Measurements from ENCODE around the gene ANKMY1.
"Not testable (repeated sequence)": the region's sequence is repeated elsewhere in the genome, so short reads cannot be mapped to it uniquely, and the experiment has no call there.

Gene ANKMY1

DNA sequence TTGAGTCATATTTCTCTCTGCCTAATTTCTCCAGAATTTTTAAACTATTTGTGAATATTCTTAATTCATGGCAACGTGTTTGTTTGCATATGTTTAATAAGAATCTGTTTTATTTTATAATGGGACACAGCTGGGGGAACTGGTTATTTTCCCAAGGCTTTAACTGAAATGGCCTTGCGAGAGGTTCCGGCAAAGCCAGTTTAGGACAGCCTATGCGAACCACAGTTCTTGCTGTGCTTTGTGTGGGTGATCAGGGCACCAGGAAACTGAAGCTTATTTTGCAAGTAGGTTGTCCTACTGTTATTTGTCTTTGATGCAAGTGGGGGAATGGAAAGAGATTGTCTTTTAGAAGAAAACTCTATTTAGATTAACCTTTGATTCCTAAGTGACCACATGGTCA is 6.5 kb downstream of the ANKMY1 start:
- TF ChIP-seq, protein P1, sequence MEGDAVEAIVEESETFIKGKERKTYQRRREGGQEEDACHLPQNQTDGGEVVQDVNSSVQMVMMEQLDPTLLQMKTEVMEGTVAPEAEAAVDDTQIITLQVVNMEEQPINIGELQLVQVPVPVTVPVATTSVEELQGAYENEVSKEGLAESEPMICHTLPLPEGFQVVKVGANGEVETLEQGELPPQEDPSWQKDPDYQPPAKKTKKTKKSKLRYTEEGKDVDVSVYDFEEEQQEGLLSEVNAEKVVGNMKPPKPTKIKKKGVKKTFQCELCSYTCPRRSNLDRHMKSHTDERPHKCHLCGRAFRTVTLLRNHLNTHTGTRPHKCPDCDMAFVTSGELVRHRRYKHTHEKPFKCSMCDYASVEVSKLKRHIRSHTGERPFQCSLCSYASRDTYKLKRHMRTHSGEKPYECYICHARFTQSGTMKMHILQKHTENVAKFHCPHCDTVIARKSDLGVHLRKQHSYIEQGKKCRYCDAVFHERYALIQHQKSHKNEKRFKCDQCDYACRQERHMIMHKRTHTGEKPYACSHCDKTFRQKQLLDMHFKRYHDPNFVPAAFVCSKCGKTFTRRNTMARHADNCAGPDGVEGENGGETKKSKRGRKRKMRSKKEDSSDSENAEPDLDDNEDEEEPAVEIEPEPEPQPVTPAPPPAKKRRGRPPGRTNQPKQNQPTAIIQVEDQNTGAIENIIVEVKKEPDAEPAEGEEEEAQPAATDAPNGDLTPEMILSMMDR (IDR thresholded peaks at IDR 0.05; ENCODE audit: low read depth, low read length), result no peak
- Histone ChIP-seq H3K4me3 (ENCODE audit: low read depth, low read length) (no peak overlapping the region), H3K4me1 (no peaks in the 10 kb centered on the region), H3K9me3 (no peaks in the 10 kb centered on the region; the same call in 1 of the 2 replicates), H3K27me3 (no peaks in the 10 kb centered on the region), H3K36me3 (peaks cover 12% of the 10 kb centered on the region)
- no peak for DNase-seq

DNA sequence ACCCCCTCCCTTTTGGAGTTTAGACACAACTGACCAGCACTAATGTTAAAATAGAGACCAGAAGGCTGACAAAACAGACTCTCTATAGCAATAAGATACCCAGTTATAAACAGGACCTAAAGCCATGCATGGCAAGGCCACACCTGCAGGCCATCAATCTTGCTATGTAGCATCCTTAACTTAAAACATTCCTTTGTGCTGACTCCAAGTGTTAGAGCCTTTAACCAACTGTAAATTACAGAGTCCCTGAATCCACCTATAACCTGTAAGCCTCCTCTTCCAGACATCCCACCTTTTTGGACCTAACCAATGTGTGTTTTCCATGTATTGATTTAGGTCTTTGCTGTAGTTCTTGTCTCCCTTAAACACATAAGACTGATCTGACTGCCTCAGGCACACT is 17.9 kb downstream of the ANKMY1 start:
- H3K9me3 ChIP-seq, result peaks cover 3% of the 10 kb centered on the region; the same call in 1 of the 2 replicates
- peaks cover 5% of the 10 kb centered on the region for H3K36me3 ChIP-seq
- no peaks in the 10 kb centered on the region for H3K4me1 ChIP-seq
- H3K27me3 ChIP-seq, result no peaks in the 10 kb centered on the region
- no peak overlapping the region for H3K4me3 ChIP-seq (ENCODE audit: low read depth, low read length)
- no peak for DNase-seq
- TF ChIP-seq, protein P1 (IDR thresholded peaks at IDR 0.05; ENCODE audit: low read depth, low read length), result no peak

DNA sequence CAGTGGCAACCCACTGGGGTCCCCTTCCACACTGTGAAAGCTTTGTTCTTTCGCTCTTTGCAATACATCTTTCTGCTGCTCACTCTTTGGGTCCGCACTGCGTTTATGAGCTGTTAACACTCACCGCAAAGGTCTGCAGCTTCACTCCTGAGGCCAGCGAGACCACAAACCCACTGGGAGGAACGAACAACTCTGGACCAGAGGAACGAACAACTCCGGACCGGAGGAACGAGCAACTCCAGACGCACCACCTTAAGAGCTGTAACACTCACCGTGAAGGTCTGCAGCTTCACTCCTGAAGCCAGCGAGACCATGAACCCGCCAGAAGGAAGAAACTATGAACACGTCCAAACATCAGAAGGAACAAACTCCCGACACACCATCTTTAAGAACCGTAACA is 18.7 kb downstream of the ANKMY1 start:
- H3K4me1 ChIP-seq; H3K9me3 ChIP-seq; H3K36me3 ChIP-seq; H3K27me3 ChIP-seq; DNase-seq; H3K4me3 ChIP-seq (ENCODE audit: low read depth, low read length): not testable (repeated sequence)

DNA sequence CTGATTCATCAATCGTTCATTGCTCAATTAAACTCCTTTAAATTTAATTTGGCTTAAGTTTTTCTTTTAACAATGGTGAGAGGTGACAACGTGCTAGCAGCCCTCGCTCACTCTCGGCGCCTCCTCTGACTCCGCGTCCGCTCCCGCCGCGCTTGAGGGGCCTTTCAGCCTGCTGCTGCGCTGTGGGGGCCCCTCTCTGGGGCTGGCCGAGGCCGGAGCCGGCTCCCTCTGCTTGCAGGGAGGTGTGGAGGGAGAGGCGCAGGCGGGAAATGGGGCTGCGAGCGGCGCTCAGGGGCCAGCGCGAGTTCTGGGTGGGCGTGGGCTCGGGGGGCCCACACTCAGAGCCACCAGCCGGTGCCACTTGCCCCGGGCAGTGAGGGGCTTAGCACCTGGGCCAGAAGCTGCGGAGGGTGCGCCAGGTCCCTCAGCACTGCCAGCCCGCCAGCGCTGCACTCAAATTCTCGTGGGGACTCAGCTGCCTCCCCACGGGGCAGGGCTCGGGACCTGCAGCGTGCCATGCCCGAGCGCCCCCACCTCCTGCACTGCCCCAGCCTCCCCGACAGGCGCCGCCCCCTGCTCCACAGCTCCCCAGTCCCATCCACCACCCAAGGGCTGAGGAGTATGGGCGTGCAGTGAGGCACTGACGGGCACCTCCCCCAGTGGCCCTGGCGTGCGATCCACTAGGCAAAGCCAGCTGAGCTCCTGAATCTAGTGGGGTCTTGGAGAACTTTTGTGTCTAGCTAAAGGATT is 19.6 kb downstream of the ANKMY1 start:
- H3K36me3 ChIP-seq, result peaks cover 5% of the 10 kb centered on the region
- no peak for DNase-seq
- H3K9me3 ChIP-seq, result peaks cover 3% of the 10 kb centered on the region; the same call in 1 of the 2 replicates

DNA sequence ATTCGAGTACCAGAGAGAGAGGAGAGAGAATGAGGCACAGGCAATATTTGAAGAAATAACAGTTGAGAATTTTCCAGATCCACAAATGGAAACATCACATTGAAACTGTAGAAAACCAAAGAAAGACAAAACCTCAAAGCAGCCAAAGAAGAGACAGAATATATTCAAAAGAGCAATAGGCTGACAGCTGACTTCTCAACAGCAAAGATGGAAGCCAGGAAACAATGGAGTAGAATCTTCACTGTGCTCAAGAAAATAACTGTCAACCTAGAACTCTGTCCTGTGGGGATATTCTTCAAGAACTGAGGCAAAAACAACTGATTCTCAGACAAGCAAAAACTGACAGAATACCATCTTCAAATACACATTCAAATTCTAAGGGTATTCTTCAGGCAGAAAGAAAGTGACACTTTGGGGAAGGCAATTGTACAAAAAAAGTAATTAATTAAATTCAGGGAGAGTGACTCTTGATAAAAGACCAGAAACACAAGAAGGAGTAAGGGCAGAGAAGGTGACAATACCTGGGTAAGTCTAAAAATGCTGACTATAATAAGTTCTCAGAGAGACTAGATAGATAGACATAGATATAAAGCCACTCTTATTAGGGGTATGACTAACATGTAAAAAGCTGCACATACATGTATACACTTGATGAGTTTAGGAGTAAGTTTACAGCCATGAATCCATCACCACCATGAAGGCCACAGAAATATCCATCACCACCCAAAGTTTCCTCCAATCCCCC is 25.6 kb downstream of the ANKMY1 start:
- Histone ChIP-seq H3K27me3 (no peaks in the 10 kb centered on the region), H3K9me3 (no peaks in the 10 kb centered on the region), H3K4me3 (ENCODE audit: low read depth, low read length) (no peak overlapping the region), H3K36me3 (peaks cover 2% of the 10 kb centered on the region; the same call in 1 of the 2 replicates), H3K4me1 (no peaks in the 10 kb centered on the region)
- TF ChIP-seq, protein P1 (IDR thresholded peaks at IDR 0.05; ENCODE audit: low read depth, low read length), result no peak
- no peak for DNase-seq

More for the DNA sequence above, 19.6 kb downstream of the ANKMY1 start:
- Histone ChIP-seq H3K4me3 (ENCODE audit: low read depth, low read length) (no peak overlapping the region), H3K27me3 (no peaks in the 10 kb centered on the region), H3K4me1 (no peaks in the 10 kb centered on the region)
- TF ChIP-seq, protein P1 (IDR thresholded peaks at IDR 0.05; ENCODE audit: low read depth, low read length), result no peak

DNA sequence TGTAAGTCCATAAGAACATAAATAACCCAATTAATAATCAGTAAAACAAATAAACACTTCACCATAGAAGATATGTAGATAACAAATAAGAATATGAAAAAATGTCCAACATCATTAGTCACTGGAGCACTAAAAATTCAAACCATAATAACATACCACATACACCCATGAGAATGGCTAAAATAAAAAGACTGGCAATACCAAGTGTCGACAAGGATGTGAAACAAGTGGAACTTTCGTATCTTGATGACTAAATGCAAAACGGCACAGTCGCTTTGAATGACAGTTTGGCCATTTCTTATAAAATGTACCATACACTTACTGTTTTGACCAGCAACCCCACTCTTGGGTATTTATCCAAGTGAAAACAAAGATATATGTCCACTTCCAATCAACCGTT is 26.8 kb downstream of the ANKMY1 start:
- Histone ChIP-seq H3K4me1 (no peaks in the 10 kb centered on the region), H3K4me3 (ENCODE audit: low read depth, low read length) (no peak overlapping the region), H3K9me3 (peaks cover 4% of the 10 kb centered on the region; the same call in 1 of the 2 replicates), H3K36me3 (peaks cover 10% of the 10 kb centered on the region), H3K27me3 (no peaks in the 10 kb centered on the region)
- DNase-seq, result no peak
- TF ChIP-seq, protein P1 (IDR thresholded peaks at IDR 0.05; ENCODE audit: low read depth, low read length), result no peak
